ENCODE data around the gene OVOL3. TPM values are rescaled to one million over a fixed set of nuclear protein-coding genes. Genes with fewer than 3 reads are reported as not detected.

The OVOL3 gene
- total RNA-seq, 1 donor from 2014 or later = not detected

- intact Hi-C loops (cut with micrococcal nuclease) = no loop called here
These were observed 10.5 kb upstream of the OVOL3 start for GRCh38 chr19:36100476-36100875.

- intact Hi-C loops (cut with micrococcal nuclease) = no loop called here
These were observed 9.2 kb upstream of the OVOL3 start for GRCh38 chr19:36101550-36102327.

DNA sequence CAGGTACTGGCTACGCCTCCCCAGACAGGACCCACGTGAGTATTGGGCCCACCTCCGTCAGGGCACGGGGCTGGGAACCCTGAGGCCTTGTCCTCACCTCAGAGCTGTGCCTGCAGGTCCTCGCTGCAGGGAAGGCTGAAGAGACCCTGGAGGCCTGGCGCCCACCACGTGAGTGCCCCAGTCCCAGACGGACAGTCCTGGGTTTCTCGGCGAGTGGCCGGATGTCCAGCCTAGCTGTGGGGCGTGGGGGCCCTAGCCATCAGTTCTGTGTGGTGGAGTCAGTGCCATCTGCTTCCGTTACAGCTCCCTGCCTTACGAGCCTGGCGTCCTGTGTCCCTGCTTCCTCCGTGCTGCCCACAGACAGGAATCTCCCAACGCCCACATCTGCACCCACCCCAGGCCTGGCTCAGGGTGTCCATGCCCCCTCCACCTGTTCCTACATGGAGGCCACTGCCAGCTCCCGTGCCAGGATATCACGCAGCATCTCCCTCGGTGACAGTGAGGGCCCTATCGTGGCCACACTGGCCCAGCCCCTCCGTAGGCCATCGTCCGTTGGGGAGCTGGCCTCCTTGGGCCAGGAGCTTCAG, 7.8 kb upstream of the OVOL3 start:
- intact Hi-C loops (cut with micrococcal nuclease) = no loop called here

DNA sequence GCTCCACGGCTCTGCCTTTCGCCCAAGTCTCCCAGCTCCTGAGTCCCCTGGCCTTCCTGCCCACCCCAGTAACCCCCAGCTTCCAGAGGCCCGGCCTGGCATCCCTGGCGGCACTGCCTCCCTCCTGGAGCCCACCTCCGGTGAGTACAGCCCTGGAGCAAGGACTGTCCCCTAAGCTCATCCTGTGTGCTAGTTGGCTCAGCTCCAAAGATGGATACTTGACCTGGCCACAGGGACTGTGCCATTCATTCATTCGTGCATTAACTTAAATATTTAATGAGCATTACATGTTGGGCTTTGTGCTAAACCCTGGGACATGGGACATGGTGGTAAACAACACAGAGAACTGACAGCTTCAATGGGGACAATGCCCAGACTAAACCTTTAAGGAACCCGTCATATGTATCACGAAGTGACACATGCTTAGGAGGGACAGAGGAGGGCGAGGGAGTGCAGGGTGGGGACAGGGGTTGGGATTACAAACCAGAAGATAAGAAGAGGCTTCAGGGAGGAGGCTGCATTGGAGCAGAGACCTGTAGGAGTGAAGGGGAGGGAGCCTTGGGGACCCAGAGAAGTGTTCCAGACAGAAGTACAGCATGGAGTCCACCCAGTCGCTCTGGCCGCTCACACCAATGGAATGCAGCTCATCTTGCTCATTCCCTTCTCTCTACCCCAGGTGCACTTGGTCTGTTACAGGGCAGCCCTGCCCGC, 6.9 kb upstream of the OVOL3 start:
- intact Hi-C loops (cut with micrococcal nuclease) = no loop called here

- intact Hi-C loops (cut with micrococcal nuclease) = no loop called here
These were observed 4.5 kb upstream of the OVOL3 start for GRCh38 chr19:36106441-36106840.

DNA sequence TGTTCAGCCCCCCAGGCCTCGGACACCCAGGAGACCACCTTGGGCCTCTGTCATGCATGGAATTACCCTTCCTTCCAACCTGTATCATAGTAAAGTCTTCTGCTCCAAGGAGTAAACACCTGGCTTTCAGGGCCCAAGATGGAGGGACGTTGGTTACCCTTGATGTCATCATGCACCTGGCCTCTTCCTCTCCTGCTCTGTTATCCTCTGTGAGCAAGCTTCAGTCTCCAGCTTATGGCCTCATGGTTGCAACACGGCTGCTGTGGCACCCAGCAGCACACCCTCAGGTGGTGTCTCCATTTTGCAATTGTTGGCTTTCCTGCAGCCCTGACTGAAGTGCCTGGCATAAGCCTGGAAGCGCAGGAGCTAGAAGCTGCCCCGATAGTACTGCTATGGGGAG, 4.0 kb upstream of the OVOL3 start:
- intact Hi-C loops (cut with micrococcal nuclease) = no loop called here

DNA sequence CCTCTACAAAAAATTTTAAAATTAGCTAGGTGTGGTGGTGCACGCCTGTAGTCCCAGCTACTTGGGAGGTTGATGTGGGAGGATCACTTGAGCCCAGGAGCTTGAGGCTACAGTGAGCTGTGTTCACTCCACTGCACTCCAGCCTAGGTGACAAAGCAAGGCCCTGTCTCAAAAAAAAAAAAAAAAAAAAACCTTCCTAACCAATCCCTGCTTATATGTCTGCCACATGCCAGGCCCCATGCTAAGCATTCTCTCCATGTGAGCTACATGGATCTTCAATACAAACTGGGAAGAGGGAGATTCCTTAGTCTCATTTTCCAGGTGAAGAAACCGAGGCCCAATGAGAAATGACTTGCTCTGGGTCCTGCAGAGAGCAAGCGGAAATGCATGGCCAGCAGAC, 2.3 kb upstream of the OVOL3 start:
- intact Hi-C loops (cut with micrococcal nuclease) = no loop called here

GRCh38 chr19:36111200-36111539, 227 bp downstream of the OVOL3 start:
- intact Hi-C loops (cut with micrococcal nuclease) = loop anchor here (10.0 kb wide), 2 partner anchors 366 to 396 kb away; partner anchors contain the start of genes IGFLR1, KMT2B, LIN37 and PSENEN

DNA sequence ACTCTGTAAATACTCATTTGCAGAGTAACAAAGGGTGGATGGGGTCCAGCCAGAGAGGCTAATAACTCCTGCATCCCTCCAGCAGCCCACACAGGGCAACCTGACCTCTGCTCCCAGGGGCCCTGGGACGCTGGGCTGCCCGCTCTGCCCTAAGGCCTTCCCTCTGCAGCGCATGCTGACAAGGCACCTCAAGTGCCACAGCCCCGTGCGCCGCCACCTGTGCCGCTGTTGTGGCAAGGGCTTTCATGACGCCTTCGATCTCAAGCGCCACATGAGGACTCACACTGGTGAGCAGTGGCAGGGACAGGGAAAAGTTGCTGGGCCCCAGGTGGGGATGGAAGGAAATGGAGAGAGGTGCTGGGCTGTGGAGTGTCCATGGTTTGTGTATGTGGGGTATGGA, 1.7 kb downstream of the OVOL3 start:
- intact Hi-C loops (cut with micrococcal nuclease) = loop anchor here (10.0 kb wide), 2 partner anchors 368 to 398 kb away; partner anchors contain the start of genes IGFLR1, KMT2B, LIN37 and PSENEN

DNA sequence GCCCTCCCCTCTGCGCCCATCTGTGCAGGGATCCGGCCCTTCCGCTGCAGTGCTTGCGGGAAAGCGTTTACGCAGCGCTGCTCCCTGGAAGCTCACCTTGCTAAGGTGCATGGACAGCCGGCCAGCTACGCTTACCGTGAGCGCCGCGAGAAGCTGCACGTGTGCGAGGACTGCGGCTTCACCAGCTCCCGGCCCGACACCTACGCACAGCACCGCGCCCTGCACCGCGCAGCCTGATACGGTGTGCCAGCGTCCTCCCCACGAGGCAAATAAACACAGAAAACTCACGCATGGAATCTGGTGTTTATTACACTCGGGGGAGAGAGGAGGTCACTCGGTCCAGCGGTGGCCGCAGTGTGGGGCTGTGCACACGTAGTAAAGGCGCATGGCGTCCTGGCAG, 2.5 kb downstream of the OVOL3 start:
- intact Hi-C loops (cut with micrococcal nuclease) = loop anchor here (10.0 kb wide), 2 partner anchors 369 to 399 kb away; partner anchors contain the start of genes IGFLR1, KMT2B, LIN37 and PSENEN

GRCh38 chr19:36113894-36114720, 3.2 kb downstream of the OVOL3 start:
- intact Hi-C loops (cut with micrococcal nuclease) = loop anchor here (10.0 kb wide), 2 partner anchors 369 to 399 kb away; partner anchors contain the start of genes IGFLR1, KMT2B, LIN37 and PSENEN

DNA sequence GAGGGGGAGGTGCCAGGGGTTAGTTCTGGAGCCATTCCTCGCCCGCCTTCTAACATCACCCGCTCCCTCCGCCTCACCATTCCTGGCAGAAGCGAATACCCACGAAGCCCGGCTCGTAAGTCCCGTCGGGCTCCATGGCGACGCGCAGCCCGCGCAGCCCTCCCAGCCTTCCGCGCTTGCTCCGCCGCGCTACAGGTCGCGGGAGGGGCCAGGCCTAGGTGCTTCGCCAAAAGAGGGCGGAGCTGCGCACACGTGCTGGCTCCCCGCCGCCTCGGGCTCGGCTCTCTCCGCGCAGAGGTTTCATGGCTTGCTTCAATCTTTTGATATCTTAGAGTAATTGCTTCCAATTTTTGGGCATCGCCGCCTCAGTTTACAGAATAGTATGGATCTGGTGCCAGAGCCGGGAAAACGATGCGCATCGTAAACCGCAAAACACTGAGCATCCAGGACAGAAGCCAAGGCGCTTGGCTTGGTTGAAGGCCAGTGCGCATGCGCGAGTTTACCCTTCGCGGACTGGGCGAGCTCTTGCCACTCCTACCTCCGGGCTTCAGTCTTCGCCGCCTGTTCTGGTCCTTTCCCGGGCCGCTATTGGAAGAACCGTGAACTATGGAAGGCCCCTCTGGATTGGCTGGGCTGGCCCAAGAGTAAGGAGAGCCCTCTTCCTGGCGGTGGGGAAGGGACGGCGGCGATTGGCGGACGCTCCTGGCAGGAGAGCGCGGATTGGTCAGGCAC, 3.9 kb downstream of the OVOL3 start, which contains the start of gene POLR2I:
Gene POLR2I, minus strand, starts transcription at position 155 of the 732 bp plus-strand sequence. Its CDS starts 19 bp downstream, at position 136.
- intact Hi-C loops (cut with micrococcal nuclease) = loop anchor here (1.0 to 10.0 kb wide), 10 partner anchors 12 to 722 kb away; partner anchors contain the start of genes ALKBH6, IGFLR1, KMT2B and LIN37

DNA sequence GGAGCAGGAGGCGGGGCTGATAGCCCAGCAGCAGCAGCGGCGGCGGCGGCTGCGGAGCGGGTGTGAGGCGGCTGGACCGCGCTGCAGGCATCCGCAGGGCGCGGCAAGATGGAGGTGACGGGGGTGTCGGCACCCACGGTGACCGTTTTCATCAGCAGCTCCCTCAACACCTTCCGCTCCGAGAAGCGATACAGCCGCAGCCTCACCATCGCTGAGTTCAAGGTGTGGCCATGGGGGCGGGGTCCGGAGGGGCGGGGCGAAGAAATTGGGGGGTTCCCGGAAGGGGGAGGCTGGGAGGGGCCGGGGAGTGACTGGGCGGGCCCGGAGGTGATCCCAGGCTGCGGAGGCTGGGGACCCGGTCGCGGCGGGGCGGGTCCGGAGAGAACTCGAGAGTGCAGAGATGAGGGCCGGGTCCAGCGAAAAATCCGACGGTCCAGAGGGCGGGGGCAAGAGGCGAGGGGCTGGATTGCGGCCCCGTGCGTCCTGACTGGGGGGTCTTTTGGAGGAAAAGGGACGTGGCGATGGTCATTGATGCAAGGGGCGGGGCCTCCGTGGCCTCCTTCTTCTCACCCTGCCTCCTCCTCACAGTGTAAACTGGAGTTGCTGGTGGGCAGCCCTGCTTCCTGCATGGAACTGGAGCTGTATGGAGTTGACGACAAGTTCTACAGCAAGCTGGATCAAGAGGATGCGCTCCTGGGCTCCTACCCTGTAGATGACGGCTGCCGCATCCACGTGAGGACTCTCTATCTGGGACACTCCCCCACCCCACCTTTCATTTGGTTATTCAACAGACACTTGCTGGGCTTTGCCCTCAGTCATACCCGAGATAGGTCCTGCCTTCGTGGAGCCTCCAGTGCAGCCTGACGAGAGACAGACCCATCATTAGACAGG, 4.8 kb downstream of the OVOL3 start, which contains the start of gene TBCB:
Gene TBCB, plus strand, starts transcription at position 16 of the 891 bp plus-strand sequence. Its CDS starts 93 bp downstream, at position 109.
- intact Hi-C loops (cut with micrococcal nuclease) = loop anchor here (1.0 to 10.0 kb wide), 10 partner anchors 12 to 722 kb away; partner anchors contain the start of genes ALKBH6, IGFLR1, KMT2B and LIN37

GRCh38 chr19:36116344-36116637, 5.3 kb downstream of the OVOL3 start:
- intact Hi-C loops (cut with micrococcal nuclease) = loop anchor here (5.0 to 10.0 kb wide), 4 partner anchors 119 to 721 kb away; partner anchors contain the start of genes IGFLR1, KMT2B, LIN37 and PSENEN

- intact Hi-C loops (cut with micrococcal nuclease) = no loop called here
These were observed 9.4 kb downstream of the OVOL3 start for GRCh38 chr19:36120092-36120983.

GRCh38 chr19:36120984-36121358, 10.0 kb downstream of the OVOL3 start:
- intact Hi-C loops (cut with micrococcal nuclease) = no loop called here

- intact Hi-C loops (cut with micrococcal nuclease) = no loop called here
These were observed 10.7 kb downstream of the OVOL3 start for GRCh38 chr19:36121486-36122124.

All from T-helper 2 cell treated with Interferon-gamma antibody and Interleukin-4, amounts not matched to agents 100 ng/mL and 5 ng/mL, for 36 hours (primary cell).